Urinary bladder (tissue), 4 donors: Measurements from ENCODE around the gene ERICH4. TPM values are rescaled to one million over a fixed set of nuclear protein-coding genes. Genes with fewer than 3 reads are reported as not detected.
"Not testable (repeated sequence)": the region's sequence is repeated elsewhere in the genome, so short reads cannot be mapped to it uniquely, and the experiment has no call there.

Experiments used
- DNase-seq: peaks from one replicate; pipeline ENCODE4 v3.0.0-alpha.2; 2015; ENCODE audit errors: extremely low spot score
- H3K27ac ChIP-seq: one replicate; pipeline ENCODE4 v1.5.1; 2013; ENCODE audit warnings: low read depth, mild to moderate bottlenecking, moderate library complexity
- H3K36me3 ChIP-seq: one replicate; pipeline ENCODE4 v1.6.1; 2013; ENCODE audit warnings: mild to moderate bottlenecking, moderate library complexity; ENCODE audit not compliant: insufficient read depth
- H3K4me1 ChIP-seq: one replicate; pipeline ENCODE4 v1.6.1; 2013; ENCODE audit warnings: mild to moderate bottlenecking, moderate library complexity; ENCODE audit not compliant: insufficient read depth
- H3K4me3 ChIP-seq: one replicate; pipeline ENCODE4 v1.5.1; 2013; ENCODE audit warnings: low read depth, low read length
- WGBS: extraction: QIAGEN DNeasy Blood & Tissue Kit; methylation state at CpG from one replicate; pipeline ENCODE4 v1.1.7; 2013; 5-methylcytosine and 5-hydroxymethylcytosine counted together
- polyA plus RNA-seq: library from polyadenylated mRNA; stranded (reverse); fragments of 200-250 nt; gene quantifications from one replicate; pipeline ENCODE4 v1.2.3, GENCODE V29; 2013
- total RNA-seq: library from RNA; depleted of rRNA; stranded (reverse); fragments of >200 nt; gene quantifications from one replicate; pipeline ENCODE4 v1.2.3, GENCODE V29; 2014
- donor health status: healthy with polysubstance abuse.
- donor health status: healthy.

Gene ERICH4
- total and polyA plus RNA-seq, 2 donors: not detected

DNA sequence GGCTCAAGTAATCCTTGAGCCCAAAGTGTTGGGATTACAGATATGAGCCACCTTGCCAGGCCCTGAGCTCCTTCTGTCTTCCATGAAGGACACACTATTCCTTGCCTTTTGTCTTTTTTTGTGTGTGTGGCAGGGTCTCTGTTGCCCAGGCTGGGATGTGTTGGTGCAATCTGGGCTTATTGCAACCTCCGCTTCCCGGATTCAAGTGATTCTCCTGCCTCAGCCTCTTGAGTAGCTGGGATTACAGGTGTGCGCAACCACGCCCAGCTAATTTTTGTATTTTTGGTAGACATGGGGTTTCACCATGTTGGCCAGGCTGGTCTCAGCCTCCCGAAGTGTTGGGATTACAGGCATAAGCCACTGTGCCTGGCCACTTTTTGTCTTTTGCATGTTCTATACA lies 34.1 kb upstream of the ERICH4 start:
- not testable (repeated sequence) for H3K36me3 ChIP-seq, H3K27ac ChIP-seq, H3K4me1 ChIP-seq, H3K4me3 ChIP-seq, DNase-seq
- 96% methylated on average over 5 of the region's 5 CpGs for WGBS

DNA sequence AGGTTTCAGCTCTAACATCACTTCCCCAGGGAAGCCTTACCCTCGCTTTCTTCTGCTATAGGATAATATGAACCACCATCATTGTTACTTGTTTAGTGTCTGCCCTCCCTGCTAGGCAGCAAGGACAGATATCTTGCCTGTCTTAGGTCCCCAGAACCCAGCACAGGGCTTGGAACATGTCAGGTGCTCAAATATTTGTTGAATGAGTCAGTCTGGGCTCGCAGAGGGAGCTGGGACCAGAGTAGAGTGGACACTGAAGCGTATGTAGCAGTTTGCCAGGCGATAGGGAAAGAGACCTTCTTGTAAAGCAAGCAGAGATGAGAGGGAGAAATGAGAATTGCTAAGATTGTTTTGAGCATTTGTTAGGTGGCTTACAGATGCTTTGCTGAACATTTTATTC lies 33.7 kb upstream of the ERICH4 start:
- no peaks in the 10 kb centered on the region for H3K4me1 ChIP-seq
- WGBS: 68% methylated on average over 4 of the region's 4 CpGs
- H3K36me3 ChIP-seq: no peaks in the 10 kb centered on the region
- H3K27ac ChIP-seq: no peak overlapping the region
- DNase-seq: no peak
- no peak overlapping the region for H3K4me3 ChIP-seq

DNA sequence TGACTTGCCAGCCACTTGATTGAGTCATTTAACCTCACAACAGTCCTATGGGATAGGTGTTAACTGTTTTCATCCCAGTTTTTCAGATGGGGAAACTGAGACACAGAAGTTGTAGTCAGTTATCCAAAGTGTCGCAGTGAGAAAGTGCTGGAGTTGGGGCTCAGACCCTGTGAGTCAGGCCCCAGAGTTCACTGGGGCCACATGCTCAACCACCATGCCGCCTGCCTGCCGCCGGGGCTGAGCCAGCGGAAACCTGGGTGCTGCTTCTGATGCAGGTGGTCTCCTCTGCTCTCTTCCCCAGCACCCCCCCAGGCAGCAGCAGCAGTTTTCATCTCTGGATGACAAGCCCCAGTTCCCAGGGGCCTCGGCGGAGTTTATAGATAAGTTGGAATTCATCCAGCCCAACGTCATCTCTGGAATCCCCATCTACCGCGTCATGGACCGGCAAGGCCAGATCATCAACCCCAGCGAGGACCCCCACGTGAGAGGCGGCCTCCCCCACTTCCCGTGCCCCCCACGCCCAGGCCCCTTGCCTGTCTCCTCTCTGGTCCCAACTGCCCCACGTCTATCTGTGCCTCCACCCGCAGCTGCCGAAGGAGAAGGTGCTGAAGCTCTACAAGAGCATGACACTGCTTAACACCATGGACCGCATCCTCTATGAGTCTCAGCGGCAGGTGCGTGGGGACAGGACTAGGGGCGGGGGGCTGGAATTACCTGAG lies 32.5 kb upstream of the ERICH4 start:
- no peak for DNase-seq
- Histone ChIP-seq H3K36me3 (no peaks in the 10 kb centered on the region), H3K4me1 (no peaks in the 10 kb centered on the region), H3K4me3 (no peak overlapping the region), H3K27ac (no peak overlapping the region)
- WGBS: 79% methylated on average over 23 of the region's 23 CpGs

DNA sequence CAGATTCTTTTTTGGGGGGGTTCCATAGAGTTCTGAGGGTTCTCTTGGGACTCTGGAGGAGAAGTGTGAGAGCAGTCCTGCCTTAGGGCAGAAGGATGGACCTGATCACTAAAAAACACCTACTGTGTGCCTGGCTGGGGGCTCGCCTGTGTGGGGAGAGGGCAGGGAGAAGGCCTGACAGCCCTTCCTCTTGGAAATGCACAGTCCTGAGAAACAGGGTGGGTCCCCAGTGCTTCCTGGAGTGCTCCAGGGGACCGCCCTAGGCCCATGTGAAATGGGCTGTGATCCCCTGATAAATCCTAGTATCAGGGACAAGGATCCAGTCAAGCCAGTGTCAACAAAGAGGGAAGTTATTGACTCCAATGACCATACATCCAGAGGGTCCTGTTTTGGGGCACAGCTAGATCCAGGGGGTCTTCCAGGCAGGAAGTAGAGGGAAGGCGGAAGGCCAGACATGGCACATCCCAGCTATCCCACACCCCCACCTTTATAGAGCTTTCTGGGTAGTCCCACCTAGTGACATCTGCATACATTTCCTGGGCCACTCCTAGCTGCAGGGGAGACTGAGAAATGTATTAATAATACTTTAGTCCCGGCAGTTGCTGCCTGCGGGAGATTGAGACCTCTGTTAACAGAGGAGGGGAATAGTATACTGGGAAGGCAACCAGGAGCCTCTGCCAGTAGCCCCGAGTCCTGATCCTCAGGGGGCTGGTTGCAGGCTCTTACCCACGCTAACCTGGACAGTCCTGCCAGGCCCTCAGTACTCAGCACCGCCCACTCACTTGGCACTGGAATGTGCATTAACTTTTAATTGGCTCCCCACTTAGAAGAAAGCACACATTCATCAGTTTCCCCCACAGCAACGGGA lies 31.6 kb upstream of the ERICH4 start:
- H3K27ac ChIP-seq: no peak overlapping the region
- no peak for DNase-seq

DNA sequence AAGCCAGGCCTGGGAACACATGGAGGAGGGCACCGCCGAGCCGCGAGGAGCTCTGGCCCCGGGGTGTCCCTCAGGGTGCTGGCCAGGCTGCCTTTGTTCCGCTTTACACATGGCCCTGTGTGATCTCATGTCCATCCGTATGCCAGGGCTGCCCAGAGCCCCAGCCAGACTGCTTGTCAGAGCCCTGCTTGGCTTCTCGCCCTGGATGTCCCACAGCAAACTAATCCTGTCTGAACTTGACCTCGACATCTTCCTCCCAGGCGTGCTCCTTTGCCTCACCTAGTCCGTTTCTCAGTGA lies 31.0 kb upstream of the ERICH4 start:
- H3K4me3 ChIP-seq: no peak overlapping the region
- 75% methylated on average over 11 of the region's 11 CpGs for WGBS
- no peaks in the 10 kb centered on the region for H3K36me3 ChIP-seq
- no peaks in the 10 kb centered on the region for H3K4me1 ChIP-seq
- H3K27ac ChIP-seq: no peak overlapping the region
- DNase-seq: no peak

More for the DNA sequence above, 31.6 kb upstream of the ERICH4 start:
- Histone ChIP-seq H3K4me1 (no peaks in the 10 kb centered on the region), H3K36me3 (no peaks in the 10 kb centered on the region), H3K4me3 (no peak overlapping the region)
- 73% methylated on average over 9 of the region's 9 CpGs for WGBS

DNA sequence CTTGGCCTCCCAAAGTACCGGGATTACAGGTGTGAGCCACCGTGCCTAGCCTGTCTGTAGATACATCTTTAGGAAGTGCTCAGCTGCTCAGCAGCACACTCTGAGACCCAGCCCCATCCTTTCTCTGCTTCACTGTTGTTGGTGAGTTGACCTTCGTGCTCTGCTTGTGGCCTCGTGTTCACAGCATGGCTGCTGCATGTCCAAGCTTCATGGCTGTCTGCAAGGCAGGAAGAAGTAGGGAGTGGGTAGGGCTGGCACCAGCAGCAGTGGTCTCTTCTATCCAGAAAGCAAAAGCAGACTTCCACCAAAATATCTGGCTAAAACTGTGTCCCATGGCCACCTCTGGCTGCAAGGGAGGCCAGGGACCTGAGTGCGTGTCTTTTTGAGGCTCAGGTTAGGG lies 30.0 kb upstream of the ERICH4 start:
- no peaks in the 10 kb centered on the region for H3K36me3 ChIP-seq
- DNase-seq: no peak
- no peak overlapping the region for H3K27ac ChIP-seq
- H3K4me3 ChIP-seq: no peak overlapping the region
- 97% methylated on average over 5 of the region's 5 CpGs for WGBS
- no peaks in the 10 kb centered on the region for H3K4me1 ChIP-seq

DNA sequence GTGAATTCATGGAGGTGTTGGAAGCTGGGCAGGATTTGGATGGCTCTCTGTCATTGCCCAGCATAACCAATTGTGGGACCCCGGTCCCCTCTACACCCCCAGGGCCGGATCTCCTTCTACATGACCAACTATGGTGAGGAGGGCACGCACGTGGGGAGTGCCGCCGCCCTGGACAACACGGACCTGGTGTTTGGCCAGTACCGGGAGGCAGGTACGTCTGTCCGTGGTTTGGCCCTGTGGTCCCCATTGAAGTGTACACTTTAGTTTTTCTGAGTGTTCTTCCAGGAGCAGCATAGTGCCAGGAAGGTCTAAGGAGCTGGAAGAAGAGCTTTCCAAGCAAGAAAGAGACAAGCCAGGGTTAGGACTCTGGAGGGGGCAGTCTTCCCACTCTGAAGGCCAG lies 29.0 kb upstream of the ERICH4 start:
- Histone ChIP-seq H3K4me3 (no peak overlapping the region), H3K36me3 (no peaks in the 10 kb centered on the region), H3K27ac (no peak overlapping the region), H3K4me1 (no peaks in the 10 kb centered on the region)
- DNase-seq: no peak
- whole genome bisulfite sequencing: 93% methylated on average over 10 of the region's 10 CpGs

DNA sequence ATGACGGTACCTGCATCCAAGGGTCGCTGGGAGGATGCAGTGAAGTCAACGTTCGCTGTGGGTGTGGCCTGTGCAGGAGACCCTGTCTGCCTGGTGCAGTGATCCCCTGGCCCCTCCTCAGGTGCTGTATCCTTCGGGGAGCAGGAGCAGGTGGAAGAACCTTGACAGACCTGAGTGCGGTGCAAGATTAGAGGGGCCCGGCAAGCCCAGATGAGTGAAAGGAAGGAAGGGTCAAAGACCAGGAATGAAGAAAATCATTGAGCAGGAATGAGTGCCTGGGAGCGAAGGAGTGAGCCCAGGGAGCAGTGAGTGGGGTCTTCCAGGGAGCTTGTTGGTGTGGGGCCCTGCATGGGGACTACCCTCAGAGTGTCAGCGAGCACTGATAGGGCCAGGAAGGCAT lies 28.5 kb upstream of the ERICH4 start:
- no peak overlapping the region for H3K4me3 ChIP-seq
- 87% methylated on average over 9 of the region's 9 CpGs for WGBS
- H3K27ac ChIP-seq: no peak overlapping the region
- no peaks in the 10 kb centered on the region for H3K36me3 ChIP-seq
- no peaks in the 10 kb centered on the region for H3K4me1 ChIP-seq
- DNase-seq: no peak

DNA sequence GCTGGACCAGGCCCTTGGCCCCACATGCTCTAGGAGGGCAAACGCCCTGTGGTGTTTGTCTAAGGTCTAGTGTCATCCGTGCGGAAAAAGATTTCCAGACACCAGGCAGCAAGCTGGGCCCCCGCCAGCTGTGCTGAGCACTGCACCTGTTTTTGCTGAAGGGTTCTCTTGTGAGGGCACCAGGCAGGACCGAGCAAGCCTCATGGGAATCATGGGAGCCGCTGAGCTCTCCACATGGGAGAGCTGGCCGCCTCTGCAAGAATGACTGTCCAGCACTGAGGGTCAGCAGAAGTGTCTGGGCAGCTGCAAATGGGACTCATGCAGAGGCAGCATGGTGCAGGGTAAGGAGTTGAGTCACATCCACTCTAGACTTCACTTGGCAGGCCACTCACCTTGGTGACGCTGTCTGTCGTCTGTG lies 27.8 kb upstream of the ERICH4 start:
- Histone ChIP-seq H3K4me1 (no peaks in the 10 kb centered on the region), H3K27ac (no peak overlapping the region), H3K36me3 (no peaks in the 10 kb centered on the region), H3K4me3 (no peak overlapping the region)
- no peak for DNase-seq
- 93% methylated on average over 9 of the region's 9 CpGs for WGBS

DNA sequence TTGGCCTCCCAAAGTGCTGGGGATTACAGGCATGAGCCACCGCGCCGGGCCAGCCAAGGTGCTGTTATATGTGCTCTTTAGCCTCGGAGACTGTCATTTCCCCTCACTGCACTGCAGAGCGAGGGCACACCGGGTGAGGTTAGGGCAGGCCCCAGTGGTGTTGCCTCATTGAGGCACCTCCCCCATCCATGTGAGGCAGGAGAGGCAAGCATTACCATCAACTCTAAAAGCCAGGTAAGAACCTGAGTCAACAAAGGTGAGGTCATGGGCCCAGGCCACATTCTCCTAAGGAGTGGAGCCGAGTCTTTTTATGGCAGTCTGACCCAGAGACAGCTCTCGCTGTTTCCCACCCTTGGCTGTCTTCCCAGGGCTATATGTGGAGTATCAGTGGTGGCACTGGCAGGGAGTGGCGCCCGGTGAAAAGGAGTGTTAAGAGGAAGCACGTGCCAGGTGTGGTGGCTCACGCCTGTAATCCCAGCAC lies 26.7 kb upstream of the ERICH4 start:
- 95% methylated on average over 12 of the region's 12 CpGs for WGBS
- no peaks in the 10 kb centered on the region for H3K36me3 ChIP-seq
- DNase-seq: no peak
- no peaks in the 10 kb centered on the region for H3K4me1 ChIP-seq
- no peak overlapping the region for H3K27ac ChIP-seq
- H3K4me3 ChIP-seq: no peak overlapping the region

DNA sequence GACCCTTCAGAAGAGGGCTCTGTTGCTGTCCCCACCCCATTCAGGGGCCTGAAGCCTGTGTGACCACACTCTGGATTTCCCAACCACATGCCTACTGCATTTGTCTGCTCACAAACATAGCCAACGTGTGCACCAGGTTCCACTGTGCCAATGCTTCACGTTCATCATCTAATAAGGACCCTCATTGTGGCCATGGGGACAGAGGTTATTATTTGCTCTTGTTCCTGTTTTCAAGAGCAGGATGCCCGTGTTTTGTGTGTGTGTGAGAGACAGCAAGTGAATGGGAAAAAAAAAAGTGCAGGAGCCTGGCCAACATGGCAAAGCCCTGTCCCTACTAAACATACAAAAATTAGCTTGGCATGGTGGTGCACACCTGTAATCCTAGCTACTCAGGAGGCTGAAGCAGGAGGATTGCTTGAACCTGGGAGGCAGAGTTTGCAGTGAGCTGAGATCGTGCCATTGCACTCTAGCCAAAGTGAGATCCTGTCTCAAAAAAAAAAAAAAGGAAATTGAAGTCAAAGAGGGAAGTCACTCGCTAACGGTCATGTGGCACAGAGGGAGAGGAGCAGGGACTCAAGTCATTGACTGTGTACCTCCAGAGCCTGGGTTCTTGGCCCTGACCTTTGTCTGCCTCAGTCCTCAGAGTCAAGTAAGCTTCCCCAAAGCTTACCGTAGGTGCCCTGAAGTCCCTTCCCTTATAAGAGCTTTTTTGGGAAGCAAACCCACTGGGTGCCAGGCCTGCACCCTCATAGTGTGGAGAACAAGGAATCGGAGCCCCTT lies 22.7 kb upstream of the ERICH4 start:
- peaks cover 2% of the 10 kb centered on the region for H3K36me3 ChIP-seq
- no peak for DNase-seq
- 80% methylated on average over 8 of the region's 8 CpGs for WGBS
- H3K4me1 ChIP-seq: no peaks in the 10 kb centered on the region
- H3K27ac ChIP-seq: no peak overlapping the region
- H3K4me3 ChIP-seq: no peak overlapping the region

DNA sequence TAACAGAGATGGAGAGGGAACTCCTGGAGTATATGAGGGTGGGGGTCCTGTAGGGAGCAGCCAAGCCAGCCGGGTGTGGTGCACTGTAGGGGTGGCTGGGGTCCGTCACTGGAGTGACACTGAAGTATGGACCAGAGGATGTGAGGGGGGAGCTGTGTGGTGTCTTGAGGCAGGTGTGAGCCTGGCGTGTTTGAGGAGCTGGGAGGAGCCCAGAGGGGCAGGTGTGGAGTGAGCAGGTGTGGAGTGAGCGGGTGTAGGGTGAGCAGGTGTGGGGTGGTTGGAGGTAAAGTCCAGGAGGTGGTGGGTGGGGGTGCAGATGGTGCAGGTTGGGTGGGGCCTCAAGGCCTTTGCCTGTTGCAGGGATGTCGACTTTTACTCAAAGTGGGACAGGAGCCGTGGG lies 21.6 kb upstream of the ERICH4 start:
- DNase-seq: no peak
- 92% methylated on average over 6 of the region's 6 CpGs for WGBS
- H3K4me3 ChIP-seq: no peak overlapping the region
- no peaks in the 10 kb centered on the region for H3K4me1 ChIP-seq
- no peak overlapping the region for H3K27ac ChIP-seq
- H3K36me3 ChIP-seq: peaks cover 2% of the 10 kb centered on the region

DNA sequence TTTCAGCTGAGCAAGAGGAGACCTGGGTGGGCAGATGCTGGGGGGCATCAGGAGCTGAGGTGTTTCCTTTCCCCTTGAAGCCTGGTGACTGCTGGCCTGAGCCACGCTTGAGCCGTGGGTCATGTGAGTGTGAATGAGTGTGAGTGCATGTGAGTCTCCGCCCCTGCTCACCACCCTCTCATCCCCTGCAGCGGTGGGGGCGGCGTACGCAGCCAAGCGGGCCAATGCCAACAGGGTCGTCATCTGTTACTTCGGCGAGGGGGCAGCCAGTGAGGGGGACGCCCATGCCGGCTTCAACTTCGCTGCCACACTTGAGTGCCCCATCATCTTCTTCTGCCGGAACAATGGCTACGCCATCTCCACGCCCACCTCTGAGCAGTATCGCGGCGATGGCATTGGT lies 21.0 kb upstream of the ERICH4 start:
- H3K27ac ChIP-seq: no peak overlapping the region
- WGBS: 93% methylated on average over 20 of the region's 20 CpGs
- no peaks in the 10 kb centered on the region for H3K4me1 ChIP-seq
- no peak overlapping the region for H3K4me3 ChIP-seq
- H3K36me3 ChIP-seq: peaks cover 2% of the 10 kb centered on the region
- no peak for DNase-seq

DNA sequence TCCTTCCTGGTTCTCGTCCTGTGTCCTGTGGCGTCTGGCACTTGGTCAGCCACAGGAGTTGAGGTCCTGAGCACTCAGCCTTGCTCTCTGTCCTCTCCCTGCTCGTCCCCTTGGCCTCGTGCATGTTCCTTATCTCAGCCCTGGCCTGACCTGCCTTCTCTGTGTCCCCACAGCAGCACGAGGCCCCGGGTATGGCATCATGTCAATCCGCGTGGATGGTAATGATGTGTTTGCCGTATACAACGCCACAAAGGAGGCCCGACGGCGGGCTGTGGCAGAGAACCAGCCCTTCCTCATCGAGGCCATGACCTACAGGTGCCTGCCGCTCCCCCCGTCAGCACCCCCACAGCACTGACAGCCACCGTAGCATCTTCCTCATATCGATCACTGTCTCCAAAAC lies 20.5 kb upstream of the ERICH4 start:
- 85% methylated on average over 18 of the region's 18 CpGs for WGBS
- Histone ChIP-seq H3K27ac (no peak overlapping the region), H3K4me3 (no peak overlapping the region), H3K4me1 (no peaks in the 10 kb centered on the region), H3K36me3 (peaks cover 2% of the 10 kb centered on the region)
- DNase-seq: no peak
